ENCODE results near the gene CORO2A.

Gene CORO2A

DNA sequence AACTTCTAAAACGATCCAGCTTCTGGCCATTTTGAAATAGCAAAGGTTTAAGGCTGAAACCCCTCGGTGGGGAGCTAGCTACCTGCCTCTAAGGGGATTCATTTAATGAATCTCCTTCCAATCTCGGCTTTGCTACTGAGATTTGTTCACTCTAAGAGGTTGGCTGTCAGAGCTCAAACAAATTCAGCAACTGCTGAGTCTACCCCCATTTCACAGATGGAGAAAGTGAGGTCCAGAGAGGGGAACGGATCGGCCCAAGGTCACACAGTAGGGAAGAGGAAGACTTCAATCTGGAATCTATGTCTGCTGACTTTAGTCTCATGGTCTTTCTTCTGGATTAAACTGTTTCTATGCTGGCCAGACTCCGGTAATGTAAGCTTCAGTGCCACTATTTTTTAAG, 3.0 kb downstream of the CORO2A start:
- H3K4me3 ChIP-seq (ENCODE audit: low read depth, low read length) = no peak overlapping the region
- DNase-seq (ENCODE audit: low read depth) = no peak
- TF ChIP-seq, protein P1, sequence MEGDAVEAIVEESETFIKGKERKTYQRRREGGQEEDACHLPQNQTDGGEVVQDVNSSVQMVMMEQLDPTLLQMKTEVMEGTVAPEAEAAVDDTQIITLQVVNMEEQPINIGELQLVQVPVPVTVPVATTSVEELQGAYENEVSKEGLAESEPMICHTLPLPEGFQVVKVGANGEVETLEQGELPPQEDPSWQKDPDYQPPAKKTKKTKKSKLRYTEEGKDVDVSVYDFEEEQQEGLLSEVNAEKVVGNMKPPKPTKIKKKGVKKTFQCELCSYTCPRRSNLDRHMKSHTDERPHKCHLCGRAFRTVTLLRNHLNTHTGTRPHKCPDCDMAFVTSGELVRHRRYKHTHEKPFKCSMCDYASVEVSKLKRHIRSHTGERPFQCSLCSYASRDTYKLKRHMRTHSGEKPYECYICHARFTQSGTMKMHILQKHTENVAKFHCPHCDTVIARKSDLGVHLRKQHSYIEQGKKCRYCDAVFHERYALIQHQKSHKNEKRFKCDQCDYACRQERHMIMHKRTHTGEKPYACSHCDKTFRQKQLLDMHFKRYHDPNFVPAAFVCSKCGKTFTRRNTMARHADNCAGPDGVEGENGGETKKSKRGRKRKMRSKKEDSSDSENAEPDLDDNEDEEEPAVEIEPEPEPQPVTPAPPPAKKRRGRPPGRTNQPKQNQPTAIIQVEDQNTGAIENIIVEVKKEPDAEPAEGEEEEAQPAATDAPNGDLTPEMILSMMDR (IDR thresholded peaks at IDR 0.05; ENCODE audit: control insufficient read depth, extremely low read depth, insufficient read depth) = no peak

DNA sequence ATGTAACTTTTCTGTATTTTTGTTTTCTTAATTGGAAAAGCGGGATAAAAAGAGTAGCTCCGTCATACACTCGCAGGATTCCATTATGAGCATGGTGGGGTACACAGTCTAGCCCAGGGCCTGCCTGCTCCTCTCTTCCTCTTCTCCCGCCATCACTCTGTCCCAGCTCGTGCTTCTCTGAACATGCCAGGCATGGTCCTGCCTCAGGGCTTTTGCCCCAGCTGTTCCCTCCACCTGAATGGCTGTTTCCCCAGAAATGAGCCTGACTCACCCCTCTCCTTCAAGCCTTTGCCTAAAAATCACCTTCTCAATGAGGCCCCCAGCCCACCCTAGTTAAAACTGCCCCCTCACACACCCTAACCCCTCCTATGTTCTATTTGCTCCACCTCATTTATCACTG, 4.5 kb downstream of the CORO2A start:
- DNase-seq (ENCODE audit: low read depth) = no peak
- TF ChIP-seq, protein P1 (IDR thresholded peaks at IDR 0.05; ENCODE audit: control insufficient read depth, extremely low read depth, insufficient read depth) = no peak
- H3K4me3 ChIP-seq (ENCODE audit: low read depth, low read length) = no peak overlapping the region

DNA sequence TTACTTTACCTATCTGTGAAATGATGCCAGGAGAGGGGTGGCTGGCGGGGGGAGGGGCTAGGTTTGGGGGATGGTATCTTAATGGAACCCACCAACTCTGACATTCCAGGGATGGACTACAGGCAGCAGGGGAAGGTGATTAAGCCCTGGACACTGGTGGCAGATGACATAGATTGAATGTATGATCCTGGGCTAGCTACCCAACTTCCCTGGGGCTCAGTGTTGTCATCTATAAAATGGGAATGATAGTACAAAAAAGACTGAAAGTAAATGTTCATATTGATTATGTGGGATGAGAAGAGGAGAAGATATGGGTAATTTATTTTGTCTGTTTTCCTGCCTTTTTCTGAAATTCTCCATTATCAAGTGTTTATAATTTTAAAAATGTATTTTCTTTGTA, 6.2 kb downstream of the CORO2A start:
- H3K4me3 ChIP-seq (ENCODE audit: low read depth, low read length) = no peak overlapping the region
- TF ChIP-seq, protein P1 (IDR thresholded peaks at IDR 0.05; ENCODE audit: control insufficient read depth, extremely low read depth, insufficient read depth) = no peak
- DNase-seq (ENCODE audit: low read depth) = no peak

DNA sequence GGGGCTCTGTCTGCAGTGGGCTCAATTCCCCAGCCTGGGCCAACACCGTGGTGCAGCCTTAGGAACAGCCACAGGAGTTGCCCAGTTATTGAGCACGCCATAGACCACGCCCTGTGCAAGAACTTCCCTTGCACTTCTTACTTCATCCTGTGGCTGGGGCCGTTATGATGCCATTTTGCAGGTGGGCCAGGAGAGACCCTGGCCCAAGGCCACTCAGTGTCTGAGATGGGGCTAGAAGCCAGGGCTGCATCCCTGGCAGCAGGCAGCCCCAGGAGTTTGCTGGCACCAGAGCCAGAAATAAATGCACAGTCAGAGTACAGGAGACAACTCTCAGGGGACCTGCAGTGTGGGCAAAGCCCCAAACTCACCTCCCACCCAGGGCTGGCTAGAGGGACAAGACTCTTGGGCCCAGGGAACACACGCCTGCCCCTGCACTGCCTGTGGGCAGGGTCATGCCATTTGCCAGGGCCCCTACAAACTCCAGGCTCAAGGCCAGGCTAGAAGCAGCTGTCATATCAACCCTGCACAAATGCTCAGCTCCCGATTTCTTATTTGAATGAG, 6.7 kb downstream of the CORO2A start:
- H3K4me3 ChIP-seq (ENCODE audit: low read depth, low read length) = no peak overlapping the region
- TF ChIP-seq, protein P1 (IDR thresholded peaks at IDR 0.05; ENCODE audit: control insufficient read depth, extremely low read depth, insufficient read depth) = no peak
- DNase-seq (ENCODE audit: low read depth) = no peak

DNA sequence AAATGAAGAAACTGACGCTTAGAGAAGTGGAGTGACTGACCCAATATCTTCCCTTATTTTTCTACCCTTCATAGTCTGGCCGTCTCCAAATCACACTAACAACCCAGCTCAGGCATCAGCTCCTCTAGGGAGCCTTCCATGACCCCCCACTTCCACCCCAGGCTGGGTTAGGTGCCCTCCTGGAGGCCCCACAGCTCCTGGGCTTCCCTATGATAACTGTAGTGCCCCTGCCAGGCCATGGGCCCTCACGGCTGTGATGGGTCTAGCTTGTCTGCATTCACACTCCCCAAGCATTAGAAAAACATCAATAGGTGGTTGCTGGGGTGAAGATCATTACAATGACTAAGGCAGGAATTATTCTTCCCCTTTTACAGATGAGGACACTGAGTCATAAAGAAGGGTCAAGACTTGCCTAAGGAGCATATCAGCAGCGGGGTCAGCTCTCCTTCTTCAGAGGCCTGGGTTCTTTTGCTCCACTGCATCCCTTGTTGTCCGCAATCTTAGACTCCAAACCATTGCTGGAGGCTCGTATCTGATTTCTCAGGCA, 7.3 kb downstream of the CORO2A start:
- H3K4me3 ChIP-seq (ENCODE audit: low read depth, low read length) = no peak overlapping the region
- no peak for DNase-seq (ENCODE audit: low read depth)
- TF ChIP-seq, protein P1 (IDR thresholded peaks at IDR 0.05; ENCODE audit: control insufficient read depth, extremely low read depth, insufficient read depth) = no peak

DNA sequence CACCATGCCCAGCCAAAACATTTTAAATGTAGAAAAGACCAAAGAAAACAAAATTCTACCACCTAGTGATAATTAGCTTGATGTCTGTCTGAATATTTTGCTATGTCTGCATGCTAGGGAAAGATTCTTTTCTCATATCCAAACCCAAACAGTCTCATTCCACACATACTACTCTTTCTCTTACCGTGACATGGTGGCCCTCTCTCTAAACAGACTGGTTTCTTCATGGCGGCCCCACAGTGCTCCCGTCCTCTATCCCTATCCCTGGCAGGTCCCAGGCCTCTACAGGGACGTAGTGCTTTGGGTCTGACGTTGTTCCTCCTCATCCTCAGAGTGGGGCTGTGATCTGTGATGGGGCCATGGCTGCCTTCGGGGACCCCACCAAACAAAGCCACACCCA, 8.1 kb downstream of the CORO2A start:
- H3K4me3 ChIP-seq (ENCODE audit: low read depth, low read length) = no peak overlapping the region
- no peak for DNase-seq (ENCODE audit: low read depth)
- TF ChIP-seq, protein P1 (IDR thresholded peaks at IDR 0.05; ENCODE audit: control insufficient read depth, extremely low read depth, insufficient read depth) = no peak
